Tibial artery (tissue), 4 donors: ENCODE measurements around the gene MYMX.

Experiments
- DNase-seq, 2 donors: peaks; one replicate each; pipeline ENCODE4 v3.0.0-alpha.2; 2019
- H3K27ac ChIP-seq, 2 donors: fragments of 200-600 bp; sonication (generic) in 1 of 2; 1 replicate in 1 of 2; 2 replicates in 1 of 2; pipeline ENCODE4 v1.5.1; 2018 to 2019; ENCODE audit warnings: mild to moderate bottlenecking in 1 of 2
- H3K27me3 ChIP-seq, 2 donors: fragments of 200-600 bp; sonication (generic) in 1 of 2; one replicate each; pipeline versions ENCODE4 v1.5.1 to v1.6.0; 2016 to 2019
- H3K36me3 ChIP-seq, 3 donors: fragments of 200-600 bp; sonication (generic) in 2 of 3; one replicate each; pipeline ENCODE4 v1.5.1; 2016 to 2019; ENCODE audit warnings: mild to moderate bottlenecking in 2 of 3
- H3K4me1 ChIP-seq, 4 donors: fragments of 200-600 bp; sonication (generic) in 2 of 4; 1 replicate in 3 of 4; 2 replicates in 1 of 4; pipeline ENCODE4 v1.5.1; 2016 to 2019
- H3K4me3 ChIP-seq, 2 donors: fragments of 200-600 bp; sonication (generic) in 1 of 2; 1 replicate in 1 of 2; 2 replicates in 1 of 2; pipeline ENCODE4 v1.5.1; 2018 to 2019; ENCODE audit warnings: mild to moderate bottlenecking in 2 of 2
- H3K9me3 ChIP-seq, 3 donors: fragments of 200-600 bp; sonication (generic) in 1 of 3; one replicate each; pipeline ENCODE4 v1.5.1; 2016 to 2019
- intact Hi-C: fragments of 100-400 bp; cut with DNase I; formaldehyde crosslinking; loops from one replicate; pipeline ENCODE4 v1.15.0; 2023; ENCODE audit warnings: low total_unique reads
- TF ChIP-seq, protein P1 (sequence below), 2 experiments: fragments of 200-600 bp in 1 of 2; fragments of 450-650 bp in 1 of 2; IDR thresholded peaks; one replicate each; pipeline ENCODE4 v1.5.1; 2017 to 2019; ENCODE audit warnings: antibody characterized with exemption in 2 of 2, mild to moderate bottlenecking in 1 of 2, moderate library complexity in 1 of 2

Gene MYMX

DNA sequence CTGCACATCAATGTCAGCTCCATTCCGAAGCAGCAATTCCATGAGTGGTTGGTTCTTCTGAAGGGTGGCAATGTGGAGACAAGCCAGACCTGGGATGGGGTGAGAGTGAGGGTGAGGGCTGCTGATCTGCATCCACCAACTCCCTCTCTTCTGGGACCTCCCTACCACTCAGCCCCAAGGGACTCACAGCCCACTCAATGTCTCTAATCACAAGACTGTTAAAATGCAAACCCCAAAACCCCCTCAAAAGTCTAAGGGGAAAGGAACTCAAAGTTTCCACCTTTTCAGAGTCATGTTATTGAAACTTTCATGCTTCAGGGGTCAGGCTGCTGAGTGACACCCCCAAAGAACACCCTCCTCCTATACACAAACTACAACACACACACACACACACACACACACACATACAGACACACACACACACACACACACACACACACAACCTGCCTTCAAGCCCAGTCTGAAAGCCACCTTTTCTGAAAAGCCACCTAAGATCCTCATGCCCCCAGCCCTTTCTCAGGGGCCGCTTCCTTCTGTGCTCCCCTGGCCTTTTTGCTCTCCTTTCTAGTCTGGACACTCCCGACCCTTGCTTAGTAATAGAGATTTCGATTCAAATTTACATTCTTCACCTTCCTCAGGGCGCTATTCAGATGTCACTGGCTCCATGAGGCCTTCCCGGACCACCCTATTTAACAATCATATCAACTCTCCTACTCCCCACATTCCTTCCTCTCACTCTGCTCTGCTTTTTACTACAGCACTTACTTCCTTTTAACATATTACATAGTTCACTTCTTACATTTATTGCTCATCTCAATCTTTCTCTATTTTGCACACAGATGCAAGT, 43.9 kb downstream of the MYMX start:
- Histone ChIP-seq H3K4me1 (peaks cover 0 to 53% (median 42%) of the 10 kb centered on the region in 4 donors), H3K27ac (no peak overlapping the region), H3K4me3 (no peak overlapping the region), H3K27me3 (no peaks in the 10 kb centered on the region), H3K36me3 (peaks cover 0 to 20% (median 5%) of the 10 kb centered on the region in 3 donors), H3K9me3 (no peaks in the 10 kb centered on the region)
- TF ChIP-seq, protein P1, sequence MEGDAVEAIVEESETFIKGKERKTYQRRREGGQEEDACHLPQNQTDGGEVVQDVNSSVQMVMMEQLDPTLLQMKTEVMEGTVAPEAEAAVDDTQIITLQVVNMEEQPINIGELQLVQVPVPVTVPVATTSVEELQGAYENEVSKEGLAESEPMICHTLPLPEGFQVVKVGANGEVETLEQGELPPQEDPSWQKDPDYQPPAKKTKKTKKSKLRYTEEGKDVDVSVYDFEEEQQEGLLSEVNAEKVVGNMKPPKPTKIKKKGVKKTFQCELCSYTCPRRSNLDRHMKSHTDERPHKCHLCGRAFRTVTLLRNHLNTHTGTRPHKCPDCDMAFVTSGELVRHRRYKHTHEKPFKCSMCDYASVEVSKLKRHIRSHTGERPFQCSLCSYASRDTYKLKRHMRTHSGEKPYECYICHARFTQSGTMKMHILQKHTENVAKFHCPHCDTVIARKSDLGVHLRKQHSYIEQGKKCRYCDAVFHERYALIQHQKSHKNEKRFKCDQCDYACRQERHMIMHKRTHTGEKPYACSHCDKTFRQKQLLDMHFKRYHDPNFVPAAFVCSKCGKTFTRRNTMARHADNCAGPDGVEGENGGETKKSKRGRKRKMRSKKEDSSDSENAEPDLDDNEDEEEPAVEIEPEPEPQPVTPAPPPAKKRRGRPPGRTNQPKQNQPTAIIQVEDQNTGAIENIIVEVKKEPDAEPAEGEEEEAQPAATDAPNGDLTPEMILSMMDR (IDR thresholded peaks at IDR 0.05) = no peak
- no peak for DNase-seq
- intact Hi-C loops = loop anchor here (10.0 kb wide), 1 partner anchor 166 kb away; no protein-coding TSS in a partner anchor

DNA sequence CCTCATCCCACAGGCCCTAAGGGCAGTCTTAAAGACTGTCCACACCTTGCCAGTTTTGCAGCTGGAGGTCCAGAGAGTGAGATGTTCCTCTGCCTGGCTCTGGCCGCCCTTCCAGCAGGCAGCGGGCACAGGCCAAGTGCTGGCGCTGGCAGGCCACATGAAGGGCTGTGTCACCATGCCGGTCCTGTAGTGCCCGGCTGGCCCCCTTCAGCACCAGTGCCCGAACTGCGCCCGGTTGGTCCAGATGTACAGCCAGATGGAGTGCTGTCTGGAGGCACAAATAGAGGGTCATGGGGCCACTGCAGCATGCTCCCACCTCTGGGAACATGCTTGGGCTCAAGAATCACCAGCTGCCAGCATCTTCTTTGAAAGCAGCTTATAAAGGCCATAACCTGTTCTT, 44.9 kb downstream of the MYMX start:
- no peak overlapping the region for H3K27ac ChIP-seq
- H3K27me3 ChIP-seq = no peaks in the 10 kb centered on the region
- intact Hi-C loops = loop anchor here (10.0 kb wide), 1 partner anchor 167 kb away; no protein-coding TSS in a partner anchor
- no peak for DNase-seq
- H3K9me3 ChIP-seq = no peaks in the 10 kb centered on the region
- no peak overlapping the region for H3K4me3 ChIP-seq
- H3K4me1 ChIP-seq = peaks cover 0 to 49% (median 33%) of the 10 kb centered on the region in 4 donors
- H3K36me3 ChIP-seq = peaks cover 0 to 20% (median 5%) of the 10 kb centered on the region in 3 donors
- TF ChIP-seq, protein P1 (IDR thresholded peaks at IDR 0.05) = no peak

DNA sequence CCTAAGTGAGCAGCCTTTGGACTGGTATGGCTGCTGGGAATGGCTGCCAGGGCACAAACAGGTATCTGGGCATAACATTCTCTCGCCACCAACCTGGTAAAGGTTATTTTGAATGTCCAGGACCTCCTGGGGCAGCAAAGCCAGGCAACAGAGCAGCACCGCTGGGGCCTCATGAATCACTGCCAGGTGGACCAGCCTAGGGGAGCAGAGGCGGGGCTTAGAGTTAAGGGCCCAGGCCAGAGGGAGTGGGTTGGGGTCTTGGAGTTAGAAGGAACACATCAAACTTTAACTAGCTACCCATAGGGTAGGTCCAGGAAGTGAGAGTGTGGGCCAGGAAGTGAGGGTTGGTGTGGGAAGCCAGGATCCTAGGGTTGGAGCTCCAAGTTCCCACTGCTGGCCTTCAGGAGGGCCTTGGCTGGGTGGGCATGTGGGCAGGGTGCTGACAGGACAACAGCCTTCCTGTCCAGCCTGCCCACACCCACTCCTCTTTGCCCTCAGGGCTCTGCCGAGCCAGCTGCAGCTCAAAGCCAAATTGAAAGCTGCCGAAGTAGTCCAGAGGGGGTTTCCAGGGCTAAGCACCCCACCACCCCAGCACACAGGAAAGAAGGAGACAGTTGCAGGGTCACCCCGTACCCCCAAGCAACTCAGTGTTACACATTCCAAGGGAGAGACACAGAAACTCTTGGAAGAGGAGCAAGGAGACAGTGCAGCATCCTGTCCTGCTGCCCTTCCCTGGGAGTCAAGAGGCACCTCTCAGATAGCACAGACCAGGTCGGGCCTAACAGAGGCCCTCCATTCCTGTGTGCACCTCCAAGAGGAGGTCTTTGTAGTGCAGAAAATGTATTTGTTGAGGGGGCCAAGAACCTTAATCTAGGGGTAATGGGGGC, 46.0 kb downstream of the MYMX start:
- no peaks in the 10 kb centered on the region for H3K9me3 ChIP-seq
- peak overlapping the region; percentile 13 to 72 for H3K4me3 ChIP-seq
- no peak for DNase-seq
- intact Hi-C loops = loop anchor here (10.0 kb wide), 1 partner anchor 168 kb away; no protein-coding TSS in a partner anchor
- H3K27ac ChIP-seq = no peak overlapping the region
- peaks cover 0 to 44% (median 29%) of the 10 kb centered on the region in 4 donors for H3K4me1 ChIP-seq
- TF ChIP-seq, protein P1 (IDR thresholded peaks at IDR 0.05) = no peak
- no peaks in the 10 kb centered on the region for H3K27me3 ChIP-seq
- H3K36me3 ChIP-seq = peaks cover 0 to 20% (median 5%) of the 10 kb centered on the region in 3 donors

DNA sequence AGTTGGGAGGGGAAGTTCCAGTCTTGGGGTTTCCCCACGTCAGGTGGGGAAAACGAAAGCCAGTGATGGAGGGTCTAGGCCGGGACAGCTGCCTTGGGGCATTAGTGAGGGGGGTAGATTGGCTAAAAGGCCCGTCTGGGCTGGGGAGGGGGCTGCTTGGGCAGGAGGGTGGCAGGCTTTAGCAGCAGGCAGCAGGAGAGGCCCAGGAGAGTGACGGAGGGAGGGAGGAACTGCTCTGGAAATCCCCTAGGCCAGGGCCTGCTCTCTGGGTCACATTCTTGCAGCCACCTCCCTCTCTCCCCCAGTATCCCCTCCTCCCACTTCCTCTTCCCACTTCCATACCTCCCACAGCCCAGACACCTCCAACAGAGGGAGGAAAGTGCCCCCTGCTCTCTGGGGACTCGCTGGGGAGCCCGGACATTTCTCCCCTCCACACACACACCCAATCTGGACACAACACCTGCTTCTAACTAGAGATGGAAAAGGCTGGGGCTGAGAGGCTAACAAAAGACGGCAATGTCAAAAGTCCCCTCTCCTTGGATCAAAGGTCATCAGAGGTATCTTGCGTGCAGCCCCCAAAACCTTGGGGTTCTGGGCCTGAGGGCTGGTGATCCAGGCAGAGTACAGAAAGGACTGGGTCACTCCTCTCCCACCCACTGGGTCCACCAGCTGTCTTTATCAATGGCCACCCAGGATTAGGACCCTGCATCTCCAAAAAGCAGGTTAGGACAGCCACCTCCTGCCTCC, 46.8 kb downstream of the MYMX start:
- Histone ChIP-seq H3K36me3 (peaks cover 0 to 20% (median 5%) of the 10 kb centered on the region in 3 donors), H3K27ac (no peak overlapping the region), H3K9me3 (no peaks in the 10 kb centered on the region), H3K4me3 (peak overlapping the region; percentile 64 to 72), H3K4me1 (peaks cover 0 to 37% (median 26%) of the 10 kb centered on the region in 4 donors), H3K27me3 (peaks cover 0 to 7% of the 10 kb centered on the region in 2 donors)
- TF ChIP-seq, protein P1 (IDR thresholded peaks at IDR 0.05) = no peak
- intact Hi-C loops = loop anchor here (10.0 kb wide), 1 partner anchor 169 kb away; no protein-coding TSS in a partner anchor
- DNase-seq = no peak
